ENCODE data around the gene OXCT2. TPM values are rescaled to one million over a fixed set of nuclear protein-coding genes. Genes with fewer than 3 reads are reported as not detected.

Gene OXCT2
- total and polyA plus RNA-seq, 9 of the 15 experiments (the other 6 are each of a cell fraction or from before 2014, with no cell fraction given), result 0.08 to 0.64 (median 0.22) TPM; not detected in 2

- TF ChIP-seq TCF7L2 (IDR thresholded peaks at IDR 0.05; ENCODE audit: low read depth, low read length) (no peak), FOXA3 (CRISPR knock-in tag; conservative IDR thresholded peaks at IDR 0.05 in 1 of 2, IDR thresholded peaks at IDR 0.05 in 1 of 2) (no peak), SMARCE1 (IDR thresholded peaks at IDR 0.05) (no peak), DEAF1 (CRISPR knock-in tag; IDR thresholded peaks at IDR 0.05) (no peak), CHD2 (IDR thresholded peaks at IDR 0.05; ENCODE audit: low read depth, low read length) (no peak), ELK1 (CRISPR knock-in tag; IDR thresholded peaks at IDR 0.05) (no peak), TRIM25 (IDR thresholded peaks at IDR 0.05; ENCODE audit: borderline replicate concordance) (no peak), CLOCK (CRISPR knock-in tag; IDR thresholded peaks at IDR 0.05; ENCODE audit: borderline replicate concordance) (no peak), SPI1 (IDR thresholded peaks at IDR 0.05; ENCODE audit: borderline replicate concordance, low read depth, low read length) (no peak)
Observed at GRCh38 chr1:39721664-39722063, 49.5 kb downstream of the OXCT2 start (continued).

Data from K562 (cell line).